Right lobe of liver (tissue), 4 donors: ENCODE measurements around the gene SYTL1.

Experiments used
- POLR2A ChIP-seq: fragments of 450-650 bp; IDR thresholded peaks from one replicate; pipeline ENCODE4 v1.6.1; 2017; ENCODE audit warnings: antibody characterized with exemption, mild to moderate bottlenecking
- TF ChIP-seq, protein P1 (sequence below), 4 donors: fragments of 200-600 bp in 3 of 4; fragments of 450-650 bp in 1 of 4; IDR thresholded peaks; one replicate each; pipeline versions ENCODE4 v1.5.1 to v1.8.0; 2016 to 2022; ENCODE audit warnings: antibody characterized with exemption in 4 of 4, mild to moderate bottlenecking in 2 of 4
- donor health status: DM: no; HTN: no; CAD: no.
- donor health status: DM: no; HTN: no; CAD: no.
- donor health status: DM: no; HTN: yes; CAD: no.

DNA sequence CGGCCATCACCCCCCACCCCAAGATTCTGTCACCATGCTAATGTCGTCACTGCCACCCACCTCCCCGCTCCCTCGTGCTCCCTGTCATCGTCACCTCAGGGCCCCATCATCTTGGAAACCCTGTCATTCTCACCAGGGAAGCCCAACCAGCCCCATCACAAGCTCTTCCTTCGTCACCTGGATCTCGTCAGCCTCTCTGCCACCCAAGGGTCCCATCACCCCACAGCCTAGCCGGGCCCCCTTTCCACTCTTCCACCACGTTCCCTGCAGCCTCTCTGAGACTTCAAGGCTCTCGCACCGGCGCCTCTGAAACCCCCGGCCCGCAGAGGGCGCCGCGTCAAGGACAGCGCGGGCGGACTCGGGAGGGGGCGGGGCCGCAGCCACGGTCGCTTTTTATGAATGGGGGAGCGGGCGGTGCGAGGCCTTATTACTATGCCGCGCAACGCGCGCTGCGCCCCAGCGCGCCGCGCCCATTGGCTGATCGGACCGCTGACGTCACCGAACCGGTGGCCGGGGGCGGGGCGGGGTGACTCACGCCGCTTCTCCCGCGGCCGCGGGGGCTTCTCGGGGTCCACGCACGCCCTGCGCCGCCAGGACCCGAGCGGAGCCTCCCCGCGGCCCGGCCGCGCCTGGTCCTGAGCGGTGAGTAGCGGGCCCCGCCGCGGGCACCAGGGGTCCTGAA lies 50.4 kb downstream of the SYTL1 start, which contains the start of gene GPR3:
- TF ChIP-seq, protein P1, sequence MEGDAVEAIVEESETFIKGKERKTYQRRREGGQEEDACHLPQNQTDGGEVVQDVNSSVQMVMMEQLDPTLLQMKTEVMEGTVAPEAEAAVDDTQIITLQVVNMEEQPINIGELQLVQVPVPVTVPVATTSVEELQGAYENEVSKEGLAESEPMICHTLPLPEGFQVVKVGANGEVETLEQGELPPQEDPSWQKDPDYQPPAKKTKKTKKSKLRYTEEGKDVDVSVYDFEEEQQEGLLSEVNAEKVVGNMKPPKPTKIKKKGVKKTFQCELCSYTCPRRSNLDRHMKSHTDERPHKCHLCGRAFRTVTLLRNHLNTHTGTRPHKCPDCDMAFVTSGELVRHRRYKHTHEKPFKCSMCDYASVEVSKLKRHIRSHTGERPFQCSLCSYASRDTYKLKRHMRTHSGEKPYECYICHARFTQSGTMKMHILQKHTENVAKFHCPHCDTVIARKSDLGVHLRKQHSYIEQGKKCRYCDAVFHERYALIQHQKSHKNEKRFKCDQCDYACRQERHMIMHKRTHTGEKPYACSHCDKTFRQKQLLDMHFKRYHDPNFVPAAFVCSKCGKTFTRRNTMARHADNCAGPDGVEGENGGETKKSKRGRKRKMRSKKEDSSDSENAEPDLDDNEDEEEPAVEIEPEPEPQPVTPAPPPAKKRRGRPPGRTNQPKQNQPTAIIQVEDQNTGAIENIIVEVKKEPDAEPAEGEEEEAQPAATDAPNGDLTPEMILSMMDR (IDR thresholded peaks at IDR 0.05): peak; percentile 16 to 44 (median 41)
- TF ChIP-seq POLR2A: no peak
